Stomach (tissue), 4 donors: ENCODE results near the gene NMUR2.

Experiments used
- POLR2A ChIP-seq, 4 donors: fragments of 450-650 bp; IDR thresholded peaks; one replicate each; pipeline ENCODE4 v1.6.1; 2016; ENCODE audit warnings: antibody characterized with exemption in 4 of 4, control low read depth in 2 of 4, mild to moderate bottlenecking in 1 of 4, moderate library complexity in 1 of 4
- POLR2AphosphoS5 ChIP-seq, 3 donors: sonication (generic); formaldehyde crosslinking; IDR thresholded peaks; one replicate each; pipeline ENCODE4 v1.6.1; 2016; ENCODE audit warnings: antibody characterized with exemption in 3 of 3
- TF ChIP-seq, protein P1 (sequence below), 7 experiments: fragments of 450-650 bp in 4 of 7; fragments of 200-600 bp in 3 of 7; sonication (generic) in 3 of 7; IDR thresholded peaks; one replicate each; pipeline ENCODE4 v1.5.1; 2016 to 2019; ENCODE audit warnings: antibody characterized with exemption in 7 of 7, control low read depth in 2 of 7, mild to moderate bottlenecking in 1 of 7

DNA sequence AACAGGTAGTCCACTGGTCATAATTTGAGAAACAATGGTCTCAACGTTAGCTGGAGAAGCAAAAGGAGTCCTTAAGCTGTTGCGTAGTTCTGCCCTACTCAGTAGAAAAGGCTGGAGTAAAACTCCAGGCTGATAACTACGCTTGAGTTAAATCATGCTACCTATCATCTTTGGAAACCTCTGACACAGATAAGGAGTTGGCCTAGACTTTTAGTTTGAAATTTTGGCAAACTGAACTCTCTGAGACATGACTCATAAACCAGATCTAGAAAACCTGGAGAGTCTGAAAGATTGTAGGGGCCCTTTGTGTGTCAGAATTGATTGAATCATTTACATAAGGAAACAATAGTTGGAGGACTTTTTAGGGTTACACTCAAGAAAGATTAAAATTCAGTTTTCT, 26.3 kb downstream of the NMUR2 start:
- TF ChIP-seq, protein P1, sequence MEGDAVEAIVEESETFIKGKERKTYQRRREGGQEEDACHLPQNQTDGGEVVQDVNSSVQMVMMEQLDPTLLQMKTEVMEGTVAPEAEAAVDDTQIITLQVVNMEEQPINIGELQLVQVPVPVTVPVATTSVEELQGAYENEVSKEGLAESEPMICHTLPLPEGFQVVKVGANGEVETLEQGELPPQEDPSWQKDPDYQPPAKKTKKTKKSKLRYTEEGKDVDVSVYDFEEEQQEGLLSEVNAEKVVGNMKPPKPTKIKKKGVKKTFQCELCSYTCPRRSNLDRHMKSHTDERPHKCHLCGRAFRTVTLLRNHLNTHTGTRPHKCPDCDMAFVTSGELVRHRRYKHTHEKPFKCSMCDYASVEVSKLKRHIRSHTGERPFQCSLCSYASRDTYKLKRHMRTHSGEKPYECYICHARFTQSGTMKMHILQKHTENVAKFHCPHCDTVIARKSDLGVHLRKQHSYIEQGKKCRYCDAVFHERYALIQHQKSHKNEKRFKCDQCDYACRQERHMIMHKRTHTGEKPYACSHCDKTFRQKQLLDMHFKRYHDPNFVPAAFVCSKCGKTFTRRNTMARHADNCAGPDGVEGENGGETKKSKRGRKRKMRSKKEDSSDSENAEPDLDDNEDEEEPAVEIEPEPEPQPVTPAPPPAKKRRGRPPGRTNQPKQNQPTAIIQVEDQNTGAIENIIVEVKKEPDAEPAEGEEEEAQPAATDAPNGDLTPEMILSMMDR (IDR thresholded peaks at IDR 0.05) = no peak
- no peak for TF ChIP-seq POLR2A (IDR thresholded peaks at IDR 0.05)
- TF ChIP-seq POLR2AphosphoS5 (IDR thresholded peaks at IDR 0.05) = no peak
